Measurements from ENCODE around the gene ASPDH. TPM values are rescaled to one million over a fixed set of nuclear protein-coding genes. Genes with fewer than 3 reads are reported as not detected.

Gene ASPDH
- total and polyA plus RNA-seq, 2 of the 13 experiments (the other 11 are each of a cell fraction or from before 2014, with no cell fraction given) = 2.2 to 3.3 TPM

DNA sequence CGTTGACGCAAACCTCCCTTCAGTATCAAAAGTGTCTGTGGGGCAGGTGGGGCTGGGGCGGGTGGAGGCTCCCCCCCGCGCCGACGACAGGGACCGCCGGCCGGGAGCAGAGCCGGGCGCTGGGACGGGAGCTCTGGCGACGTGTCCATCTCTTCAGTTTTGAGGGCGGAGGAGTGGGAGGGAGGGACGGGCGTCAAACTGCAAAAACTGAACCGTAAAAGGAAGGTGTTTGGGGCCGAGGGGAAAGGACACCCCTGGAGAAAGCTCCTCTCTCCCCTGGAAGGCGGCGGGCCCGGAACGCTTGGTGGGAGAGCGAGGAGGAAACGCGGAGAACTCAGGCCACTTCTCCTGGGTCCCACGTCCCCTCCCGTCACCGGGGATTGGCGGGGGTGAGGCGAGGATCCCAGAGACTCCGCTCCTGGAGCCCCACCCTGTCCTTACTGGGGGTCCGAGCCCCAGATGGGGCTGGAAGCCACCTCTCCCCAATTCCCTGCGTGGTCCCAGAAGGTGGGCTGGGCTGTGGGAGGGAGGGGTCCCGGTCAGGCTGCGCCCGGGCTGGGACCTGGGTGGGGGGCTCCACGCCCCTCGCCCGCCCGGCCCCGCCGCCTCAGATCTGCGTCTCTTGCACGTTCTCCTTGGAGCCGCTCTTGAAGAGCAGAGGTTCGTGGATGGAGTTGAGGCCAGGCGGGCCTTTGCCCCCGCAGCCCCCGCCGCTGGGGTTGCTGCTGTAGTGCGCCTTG is 3.4 kb upstream of the ASPDH start:
- in situ Hi-C loops (cut with HindIII; ENCODE audit: extremely low pct_ligation_motif_present, low pct_unique_long_range_greater_than_20kb) = no loop called here
- Histone ChIP-seq H4K20me1 (ENCODE audit: insufficient read depth, low read length) (no peaks in the 10 kb centered on the region), H3K9ac (ENCODE audit: insufficient read depth, low read depth, low read length) (no peak overlapping the region), H3K4me1 (ENCODE audit: insufficient read depth, low read length) (peaks cover 21% of the 10 kb centered on the region), H2AFZ (ENCODE audit: low read length) (no peak overlapping the region), H3K27ac (ENCODE audit: extremely low read length, insufficient read depth, low read length) (no peak overlapping the region), H3K9me3 (ENCODE audit: low read length) (no peaks in the 10 kb centered on the region), H3K4me2 (ENCODE audit: low read depth, low read length) (no peak overlapping the region), H3K27me3 (ENCODE audit: control insufficient read depth in 1 of 2, insufficient read depth in 2 of 2, low read length in 2 of 2) (peaks cover 0 to 4% of the 10 kb centered on the region in 2 experiments; a peak in 2 of 5 replicates), H3K4me3 (replicated peaks in 1 of 3; ENCODE audit: insufficient read depth in 1 of 3, low read depth in 2 of 3, low read length in 3 of 3) (no peak overlapping the region), H3K79me2 (ENCODE audit: insufficient read depth, low read length) (no peaks in the 10 kb centered on the region), H3K36me3 (replicated peaks in 1 of 2; ENCODE audit: control insufficient read depth in 1 of 2, insufficient read depth in 2 of 2, low read length in 2 of 2) (no peaks in the 10 kb centered on the region)
- DNase-seq (ENCODE audit: low spot score) (no peak), FAIRE-seq (no peak), ATAC-seq (no peak)
- no TSS peak for BruUV-seq (replicated peaks)
- POLR2A ChIA-PET = no interaction called here
- intact Hi-C loops (cut with micrococcal nuclease; ENCODE audit: unreplicated experiment) = no loop called here
- CTCF ChIA-PET (ENCODE audit: low intra/inter-chr PET ratio, low total read pairs) = no interaction called here
- WGBS (ENCODE audit: low lambda C conversion rate) = 16% methylated on average over 24 of the region's 53 CpGs
- TF ChIP-seq MLLT10 (CRISPR knock-in tag; IDR thresholded peaks at IDR 0.05) = no peak
- no peak for TF ChIP-seq ZNF44 (CRISPR knock-in tag; IDR thresholded peaks at IDR 0.05)
- no peak for TF ChIP-seq MAX (IDR thresholded peaks at IDR 0.05)
- no peak for TF ChIP-seq CSRNP2 (CRISPR knock-in tag; conservative IDR thresholded peaks at IDR 0.05; ENCODE audit: low read depth)
- TF ChIP-seq, protein P1, sequence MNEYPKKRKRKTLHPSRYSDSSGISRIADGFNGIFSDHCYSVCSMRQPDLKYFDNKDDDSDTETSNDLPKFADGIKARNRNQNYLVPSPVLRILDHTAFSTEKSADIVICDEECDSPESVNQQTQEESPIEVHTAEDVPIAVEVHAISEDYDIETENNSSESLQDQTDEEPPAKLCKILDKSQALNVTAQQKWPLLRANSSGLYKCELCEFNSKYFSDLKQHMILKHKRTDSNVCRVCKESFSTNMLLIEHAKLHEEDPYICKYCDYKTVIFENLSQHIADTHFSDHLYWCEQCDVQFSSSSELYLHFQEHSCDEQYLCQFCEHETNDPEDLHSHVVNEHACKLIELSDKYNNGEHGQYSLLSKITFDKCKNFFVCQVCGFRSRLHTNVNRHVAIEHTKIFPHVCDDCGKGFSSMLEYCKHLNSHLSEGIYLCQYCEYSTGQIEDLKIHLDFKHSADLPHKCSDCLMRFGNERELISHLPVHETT (CRISPR knock-in tag; conservative IDR thresholded peaks at IDR 0.05) = no peak
- TF ChIP-seq ZFP37 (CRISPR knock-in tag; IDR thresholded peaks at IDR 0.05; ENCODE audit: borderline replicate concordance) = no peak
- no peak for TF ChIP-seq ATF7-NPFF (CRISPR knock-in tag; IDR thresholded peaks at IDR 0.05; ENCODE audit: low read depth)
- TF ChIP-seq, protein P2, sequence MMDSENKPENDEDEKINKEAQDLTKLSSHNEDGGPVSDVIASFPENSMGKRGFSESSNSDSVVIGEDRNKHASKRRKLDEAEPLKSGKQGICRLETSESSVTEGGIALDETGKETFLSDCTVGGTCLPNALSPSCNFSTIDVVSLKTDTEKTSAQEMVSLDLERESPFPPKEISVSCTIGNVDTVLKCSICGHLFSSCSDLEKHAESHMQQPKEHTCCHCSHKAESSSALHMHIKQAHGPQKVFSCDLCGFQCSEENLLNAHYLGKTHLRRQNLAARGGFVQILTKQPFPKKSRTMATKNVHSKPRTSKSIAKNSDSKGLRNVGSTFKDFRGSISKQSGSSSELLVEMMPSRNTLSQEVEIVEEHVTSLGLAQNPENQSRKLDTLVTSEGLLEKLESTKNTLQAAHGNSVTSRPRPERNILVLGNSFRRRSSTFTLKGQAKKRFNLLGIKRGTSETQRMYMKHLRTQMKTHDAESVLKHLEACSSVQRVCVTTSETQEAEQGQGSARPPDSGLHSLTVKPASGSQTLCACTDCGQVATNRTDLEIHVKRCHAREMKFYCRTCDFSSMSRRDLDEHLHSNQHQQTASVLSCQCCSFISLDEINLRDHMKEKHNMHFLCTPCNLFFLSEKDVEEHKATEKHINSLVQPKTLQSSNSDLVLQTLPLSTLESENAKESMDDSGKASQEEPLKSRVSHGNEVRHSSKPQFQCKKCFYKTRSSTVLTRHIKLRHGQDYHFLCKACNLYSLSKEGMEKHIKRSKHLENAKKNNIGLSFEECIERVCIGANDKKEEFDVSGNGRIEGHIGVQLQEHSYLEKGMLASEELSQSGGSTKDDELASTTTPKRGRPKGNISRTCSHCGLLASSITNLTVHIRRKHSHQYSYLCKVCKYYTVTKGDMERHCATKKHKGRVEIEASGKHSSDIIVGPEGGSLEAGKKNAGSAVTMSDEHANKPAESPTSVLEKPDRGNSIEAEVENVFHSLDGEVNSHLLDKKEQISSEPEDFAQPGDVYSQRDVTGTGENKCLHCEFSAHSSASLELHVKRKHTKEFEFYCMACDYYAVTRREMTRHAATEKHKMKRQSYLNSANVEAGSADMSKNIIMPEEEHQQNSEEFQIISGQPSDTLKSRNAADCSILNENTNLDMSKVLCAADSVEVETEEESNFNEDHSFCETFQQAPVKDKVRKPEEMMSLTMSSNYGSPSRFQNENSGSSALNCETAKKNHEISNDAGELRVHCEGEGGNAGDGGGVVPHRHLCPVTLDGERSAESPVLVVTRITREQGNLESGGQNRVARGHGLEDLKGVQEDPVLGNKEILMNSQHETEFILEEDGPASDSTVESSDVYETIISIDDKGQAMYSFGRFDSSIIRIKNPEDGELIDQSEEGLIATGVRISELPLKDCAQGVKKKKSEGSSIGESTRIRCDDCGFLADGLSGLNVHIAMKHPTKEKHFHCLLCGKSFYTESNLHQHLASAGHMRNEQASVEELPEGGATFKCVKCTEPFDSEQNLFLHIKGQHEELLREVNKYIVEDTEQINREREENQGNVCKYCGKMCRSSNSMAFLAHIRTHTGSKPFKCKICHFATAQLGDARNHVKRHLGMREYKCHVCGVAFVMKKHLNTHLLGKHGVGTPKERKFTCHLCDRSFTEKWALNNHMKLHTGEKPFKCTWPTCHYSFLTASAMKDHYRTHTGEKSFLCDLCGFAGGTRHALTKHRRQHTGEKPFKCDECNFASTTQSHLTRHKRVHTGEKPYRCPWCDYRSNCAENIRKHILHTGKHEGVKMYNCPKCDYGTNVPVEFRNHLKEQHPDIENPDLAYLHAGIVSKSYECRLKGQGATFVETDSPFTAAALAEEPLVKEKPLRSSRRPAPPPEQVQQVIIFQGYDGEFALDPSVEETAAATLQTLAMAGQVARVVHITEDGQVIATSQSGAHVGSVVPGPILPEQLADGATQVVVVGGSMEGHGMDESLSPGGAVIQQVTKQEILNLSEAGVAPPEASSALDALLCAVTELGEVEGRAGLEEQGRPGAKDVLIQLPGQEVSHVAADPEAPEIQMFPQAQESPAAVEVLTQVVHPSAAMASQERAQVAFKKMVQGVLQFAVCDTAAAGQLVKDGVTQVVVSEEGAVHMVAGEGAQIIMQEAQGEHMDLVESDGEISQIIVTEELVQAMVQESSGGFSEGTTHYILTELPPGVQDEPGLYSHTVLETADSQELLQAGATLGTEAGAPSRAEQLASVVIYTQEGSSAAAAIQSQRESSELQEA (CRISPR knock-in tag; IDR thresholded peaks at IDR 0.05; ENCODE audit: not compliant biosample characterization) = no peak
- no peak for TF ChIP-seq HMGA1 (CRISPR knock-in tag; conservative IDR thresholded peaks at IDR 0.05)
- TF ChIP-seq TOE1 (CRISPR knock-in tag; IDR thresholded peaks at IDR 0.05) = no peak
- TF ChIP-seq, protein P3, sequence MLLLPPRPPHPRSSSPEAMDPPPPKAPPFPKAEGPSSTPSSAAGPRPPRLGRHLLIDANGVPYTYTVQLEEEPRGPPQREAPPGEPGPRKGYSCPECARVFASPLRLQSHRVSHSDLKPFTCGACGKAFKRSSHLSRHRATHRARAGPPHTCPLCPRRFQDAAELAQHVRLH (CRISPR knock-in tag; IDR thresholded peaks at IDR 0.05; ENCODE audit: borderline replicate concordance, low read depth) = no peak
- TF ChIP-seq ZNF558 (CRISPR knock-in tag; IDR thresholded peaks at IDR 0.05; ENCODE audit: borderline replicate concordance) = no peak
